CD8-positive, alpha-beta memory T cell (primary cell): ENCODE results near the gene TRRAP. TPM values are rescaled to one million over a fixed set of nuclear protein-coding genes. Genes with fewer than 3 reads are reported as not detected.
A peak's percentile ranks its signal among the peaks of the same experiment; 100 is the strongest.
"Not testable (repeated sequence)": the region's sequence is repeated elsewhere in the genome, so short reads cannot be mapped to it uniquely, and the experiment has no call there.

Experiments used
- CTCF ChIA-PET: fragments of 350-600 bp; sonication (Branson Sonifier 250); formaldehyde crosslinking; loops from one replicate; lab custom pipeline; 2021; ENCODE audit warnings: antibody characterized with exemption; lab: Charles Lee
- POLR2A ChIA-PET: fragments of 350-600 bp; sonication (Branson Sonifier 250); formaldehyde crosslinking; loops from one replicate; lab custom pipeline; 2021; ENCODE audit warnings: antibody characterized with exemption; lab: Charles Lee
- DNase-seq, 5 donors: peaks; one replicate each; pipeline versions ENCODE4 v3.0.0 to v3.0.0-alpha.2; 2020 to 2022; ENCODE audit warnings: mixed read lengths in 1 of 5
- H3K27ac ChIP-seq: one replicate; pipeline ENCODE4 v1.7.0; 2013; ENCODE audit warnings: low read depth, mild to moderate bottlenecking, low read length, moderate library complexity
- H3K27me3 ChIP-seq: 2 replicates; pipeline ENCODE4 v1.7.0; 2013; ENCODE audit warnings: low read length, mild to moderate bottlenecking; ENCODE audit not compliant: insufficient read depth, poor library complexity, severe bottlenecking
- H3K36me3 ChIP-seq: 2 replicates; pipeline ENCODE4 v1.7.0; 2013; ENCODE audit warnings: mild to moderate bottlenecking, low read length, moderate library complexity; ENCODE audit not compliant: insufficient read depth
- H3K4me1 ChIP-seq: 2 replicates; pipeline ENCODE4 v1.7.0; 2013; ENCODE audit warnings: mild to moderate bottlenecking, low read length, moderate library complexity; ENCODE audit not compliant: insufficient read depth
- H3K4me3 ChIP-seq: 2 replicates; pipeline ENCODE4 v1.7.0; 2013; ENCODE audit warnings: mild to moderate bottlenecking, low read length
- H3K9me3 ChIP-seq: 2 replicates; pipeline ENCODE4 v1.7.0; 2013; ENCODE audit warnings: mild to moderate bottlenecking, low read length
- H3K27ac Mint-ChIP-seq, 8 donors: one replicate each; pipeline ENCODE4 v1.8.0; 2020 to 2021; ENCODE audit warnings: mixed read lengths in 8 of 8, mild to moderate bottlenecking in 6 of 8, inconsistent platforms in 3 of 8, moderate library complexity in 3 of 8
- H3K27me3 Mint-ChIP-seq, 2 donors: one replicate each; pipeline ENCODE4 v1.8.0; 2020 to 2021; ENCODE audit warnings: mixed read lengths in 2 of 2, mild to moderate bottlenecking in 1 of 2, moderate library complexity in 1 of 2
- H3K36me3 Mint-ChIP-seq, 3 donors: one replicate each; pipeline ENCODE4 v1.8.0; 2020 to 2021; ENCODE audit warnings: mixed read lengths in 3 of 3, inconsistent platforms in 1 of 3, mild to moderate bottlenecking in 1 of 3
- H3K4me1 Mint-ChIP-seq, 3 donors: one replicate each; pipeline ENCODE4 v1.8.0; 2020 to 2021; ENCODE audit warnings: mixed read lengths in 3 of 3, inconsistent platforms in 1 of 3, mild to moderate bottlenecking in 1 of 3
- H3K4me3 Mint-ChIP-seq, 7 donors: one replicate each; pipeline ENCODE4 v1.8.0; 2020 to 2021; ENCODE audit warnings: mixed read lengths in 7 of 7, mild to moderate bottlenecking in 6 of 7, moderate library complexity in 4 of 7, inconsistent platforms in 2 of 7
- H3K9me3 Mint-ChIP-seq, 5 donors: one replicate each; pipeline ENCODE4 v1.8.0; 2020 to 2022; ENCODE audit warnings: mixed read lengths in 5 of 5, mild to moderate bottlenecking in 3 of 5, moderate library complexity in 2 of 5, inconsistent platforms in 1 of 5
- polyA plus RNA-seq: library from polyadenylated mRNA; unstranded; fragments of 300-500 nt; fragmentation: Illumina TruSeq; gene quantifications from one replicate; pipeline ENCODE4 v1.2.3, GENCODE V29; 2021
- total RNA-seq, 2 experiments: library from RNA; stranded (reverse); gene quantifications; one replicate each; pipeline ENCODE4 v1.2.3, GENCODE V29; 2021

TRRAP gene
- total and polyA plus RNA-seq, 3 experiments from 2014 or later = 4.6 to 51.4 (median 49.6) TPM

- DNase-seq = no peak
- H3K9me3 Mint-ChIP-seq = no peaks in the 10 kb centered on the region
- Histone ChIP-seq H3K9me3 (no peaks in the 10 kb centered on the region), H3K27me3 (peaks cover 11% of the 10 kb centered on the region), H3K36me3 (no peaks in the 10 kb centered on the region), H3K4me1 (peaks cover 7% of the 10 kb centered on the region), H3K27ac (no peak overlapping the region), H3K4me3 (no peak overlapping the region)
- H3K36me3 Mint-ChIP-seq = no peaks in the 10 kb centered on the region
- peak overlapping the region in 1 of 7 donors; percentile 2 for H3K4me3 Mint-ChIP-seq
- peaks cover 12 to 19% of the 10 kb centered on the region in 2 donors for H3K27me3 Mint-ChIP-seq
- H3K27ac Mint-ChIP-seq = no peak overlapping the region
- CTCF ChIA-PET = no interaction called here
- H3K4me1 Mint-ChIP-seq = peaks cover 0 to 13% (median 1%) of the 10 kb centered on the region in 3 donors
- POLR2A ChIA-PET = no interaction called here
These were observed 9.9 kb upstream of the TRRAP start for GRCh38 chr7:98868450-98868849.

- Mint-ChIP-seq H3K27ac (no peak overlapping the region), H3K9me3 (no peaks in the 10 kb centered on the region), H3K36me3 (no peaks in the 10 kb centered on the region), H3K27me3 (peaks cover 12 to 19% of the 10 kb centered on the region in 2 donors), H3K4me3 (peak overlapping the region in 5 of 7 donors; percentile 3 to 83 (median 31)), H3K4me1 (peaks cover 0 to 13% (median 1%) of the 10 kb centered on the region in 3 donors)
- POLR2A ChIA-PET = no interaction called here
- Histone ChIP-seq H3K36me3 (no peaks in the 10 kb centered on the region), H3K4me3 (no peak overlapping the region), H3K4me1 (peaks cover 7% of the 10 kb centered on the region), H3K27ac (no peak overlapping the region), H3K27me3 (peaks cover 11% of the 10 kb centered on the region), H3K9me3 (no peaks in the 10 kb centered on the region)
- CTCF ChIA-PET = interaction anchor here (1.4 kb wide), 1 partner anchor 9 kb away, joined by 3 read pairs; the partner anchor contains the start of gene TRRAP
- no peak for DNase-seq
These were observed 9.2 kb upstream of the TRRAP start for GRCh38 chr7:98869027-98869596.

- H3K36me3 ChIP-seq = no peaks in the 10 kb centered on the region
- Mint-ChIP-seq H3K27me3 (peaks cover 12 to 19% of the 10 kb centered on the region in 2 donors), H3K27ac (no peak within 1 kb of the TSS), H3K4me1 (peaks cover 0 to 13% (median 1%) of the 10 kb centered on the region in 3 donors), H3K9me3 (no peaks in the 10 kb centered on the region), H3K36me3 (no peaks in the 10 kb centered on the region), H3K4me3 (peak within 1 kb of the TSS; percentile 58 to 83 (median 70))
- ChIA-PET CTCF (interaction anchor here (1.4 kb wide), 1 partner anchor 9 kb away, joined by 3 read pairs; the partner anchor contains the start of gene TRRAP), POLR2A (no interaction called here)
- H3K27ac ChIP-seq = no peak within 1 kb of the TSS
- peaks cover 11% of the 10 kb centered on the region for H3K27me3 ChIP-seq
- peaks cover 7% of the 10 kb centered on the region for H3K4me1 ChIP-seq
- no peak within 1 kb of the TSS for H3K4me3 ChIP-seq
- peak in 2 of 5 donors; percentile 14 to 37 for DNase-seq
- H3K9me3 ChIP-seq = no peaks in the 10 kb centered on the region
These were observed 8.7 kb upstream of the TRRAP start, which contains the start of gene TMEM130 for GRCh38 chr7:98869597-98870120. Gene TMEM130, minus strand, starts transcription at chr7:98870014. Its CDS starts 153 bp downstream, at chr7:98869861.

GRCh38 chr7:98870121-98870651, 8.1 kb upstream of the TRRAP start:
- peak; percentile 18 to 65 (median 29) for DNase-seq
- H3K4me1 Mint-ChIP-seq = peaks cover 0 to 13% (median 1%) of the 10 kb centered on the region in 3 donors
- H3K27ac Mint-ChIP-seq = no peak overlapping the region
- Histone ChIP-seq H3K27ac (no peak overlapping the region), H3K4me1 (peaks cover 7% of the 10 kb centered on the region), H3K27me3 (peaks cover 11% of the 10 kb centered on the region), H3K4me3 (no peak overlapping the region), H3K36me3 (no peaks in the 10 kb centered on the region), H3K9me3 (no peaks in the 10 kb centered on the region)
- CTCF ChIA-PET = interaction anchor here (0.9 to 1.4 kb wide), 2 partner anchors 8 to 13 kb away, joined by 3 read pairs; partner anchors contain the start of gene TRRAP
- H3K27me3 Mint-ChIP-seq = peaks cover 12 to 19% of the 10 kb centered on the region in 2 donors
- H3K9me3 Mint-ChIP-seq = no peaks in the 10 kb centered on the region
- POLR2A ChIA-PET = no interaction called here
- no peaks in the 10 kb centered on the region for H3K36me3 Mint-ChIP-seq
- H3K4me3 Mint-ChIP-seq = peak overlapping the region; percentile 58 to 82 (median 70)

- POLR2A ChIA-PET = no interaction called here
- Histone ChIP-seq H3K36me3 (no peaks in the 10 kb centered on the region), H3K4me3 (no peak overlapping the region), H3K9me3 (no peaks in the 10 kb centered on the region), H3K27ac (no peak overlapping the region), H3K4me1 (peaks cover 7% of the 10 kb centered on the region), H3K27me3 (peaks cover 11% of the 10 kb centered on the region)
- peak in 1 of 5 donors; percentile 43 for DNase-seq
- H3K27ac Mint-ChIP-seq = no peak overlapping the region
- no peaks in the 10 kb centered on the region for H3K36me3 Mint-ChIP-seq
- H3K4me1 Mint-ChIP-seq = peaks cover 0 to 13% (median 1%) of the 10 kb centered on the region in 3 donors
- H3K9me3 Mint-ChIP-seq = no peaks in the 10 kb centered on the region
- CTCF ChIA-PET = interaction anchor here (0.9 to 1.4 kb wide), 2 partner anchors 8 to 13 kb away, joined by 3 read pairs; partner anchors contain the start of gene TRRAP
- H3K4me3 Mint-ChIP-seq = peak overlapping the region in 6 of 7 donors; percentile 20 to 72 (median 65)
- H3K27me3 Mint-ChIP-seq = peaks cover 12 to 26% of the 10 kb centered on the region in 2 donors
These were observed 7.4 kb upstream of the TRRAP start for GRCh38 chr7:98870807-98871491.

- CTCF ChIA-PET = interaction anchor here (0.8 to 1.5 kb wide), 4 partner anchors 9 to 751 kb away, joined by 3 read pairs; no protein-coding TSS in a partner anchor
- H3K36me3 ChIP-seq = no peaks in the 10 kb centered on the region
- peak in 2 of 5 donors; percentile 9 to 28 for DNase-seq
- no peak overlapping the region for H3K4me3 ChIP-seq
- Mint-ChIP-seq H3K27ac (peak overlapping the region in 1 of 8 donors; percentile 79), H3K4me3 (peak overlapping the region in 1 of 7 donors; percentile 54), H3K4me1 (peaks cover 0 to 16% (median 3%) of the 10 kb centered on the region in 3 donors), H3K36me3 (no peaks in the 10 kb centered on the region), H3K9me3 (no peaks in the 10 kb centered on the region), H3K27me3 (peaks cover 11 to 26% of the 10 kb centered on the region in 2 donors)
- H3K27me3 ChIP-seq = peaks cover 11% of the 10 kb centered on the region
- peaks cover 7% of the 10 kb centered on the region for H3K4me1 ChIP-seq
- H3K27ac ChIP-seq = no peak overlapping the region
- POLR2A ChIA-PET = no interaction called here
- H3K9me3 ChIP-seq = no peaks in the 10 kb centered on the region
These were observed 5.9 kb upstream of the TRRAP start for GRCh38 chr7:98872328-98872924.

GRCh38 chr7:98873610-98874009, 4.7 kb upstream of the TRRAP start:
- H3K4me3 ChIP-seq, H3K4me3 Mint-ChIP-seq, H3K27ac ChIP-seq, H3K9me3 ChIP-seq, H3K36me3 ChIP-seq, H3K27ac Mint-ChIP-seq, H3K36me3 Mint-ChIP-seq, CTCF ChIA-PET, H3K9me3 Mint-ChIP-seq, POLR2A ChIA-PET, DNase-seq: not testable (repeated sequence)
- Mint-ChIP-seq H3K27me3 (peaks cover 11 to 24% of the 10 kb centered on the region in 2 donors), H3K4me1 (peaks cover 0 to 21% (median 7%) of the 10 kb centered on the region in 3 donors)
- Histone ChIP-seq H3K27me3 (peaks cover 11% of the 10 kb centered on the region), H3K4me1 (peaks cover 14% of the 10 kb centered on the region)
